ENCODE data around the gene TCEAL1. TPM values are rescaled to one million over a fixed set of nuclear protein-coding genes. Genes with fewer than 3 reads are reported as not detected.
"Not testable (repeated sequence)": the region's sequence is repeated elsewhere in the genome, so short reads cannot be mapped to it uniquely, and the experiment has no call there.

The TCEAL1 gene
- total RNA-seq, 2 donors from 2014 or later, result 6.0 to 9.3 TPM

DNA sequence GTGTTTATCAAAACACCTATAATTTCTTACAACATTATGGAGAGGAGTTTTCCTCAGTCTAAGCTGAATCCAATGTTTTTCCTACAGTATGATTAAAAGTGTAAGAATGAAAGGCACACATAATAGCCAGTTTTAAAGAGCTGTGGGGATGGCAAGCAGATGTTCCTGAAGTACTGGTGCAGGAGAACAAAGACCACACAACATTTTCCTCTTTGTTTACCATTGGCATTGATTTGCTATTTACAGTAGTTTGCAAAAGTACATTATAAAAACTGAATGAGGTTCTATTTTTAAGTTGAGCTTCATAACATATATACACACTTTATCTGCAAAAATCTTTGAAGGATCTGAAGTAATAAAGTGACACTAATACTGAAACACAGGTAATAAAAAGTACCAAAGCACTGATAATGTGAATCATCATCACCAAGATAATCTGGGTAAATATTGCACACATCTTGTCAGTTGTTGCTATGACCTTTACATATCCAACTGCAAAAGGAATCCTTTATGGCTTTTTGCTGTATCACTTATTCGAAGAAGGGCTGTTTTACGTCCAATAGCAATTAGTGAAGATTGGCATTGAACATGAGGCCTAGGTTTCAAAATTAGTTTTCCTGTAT lies 22.5 kb downstream of the TCEAL1 start:
- Mint-ChIP-seq H3K27me3 (no peaks in the 10 kb centered on the region), H3K4me1 (no peaks in the 10 kb centered on the region), H3K36me3 (ENCODE audit: low read depth) (no peaks in the 10 kb centered on the region), H3K4me3 (no peak overlapping the region), H3K9me3 (no peaks in the 10 kb centered on the region), H3K27ac (no peak overlapping the region)
- ATAC-seq (replicated peaks), result no peak

DNA sequence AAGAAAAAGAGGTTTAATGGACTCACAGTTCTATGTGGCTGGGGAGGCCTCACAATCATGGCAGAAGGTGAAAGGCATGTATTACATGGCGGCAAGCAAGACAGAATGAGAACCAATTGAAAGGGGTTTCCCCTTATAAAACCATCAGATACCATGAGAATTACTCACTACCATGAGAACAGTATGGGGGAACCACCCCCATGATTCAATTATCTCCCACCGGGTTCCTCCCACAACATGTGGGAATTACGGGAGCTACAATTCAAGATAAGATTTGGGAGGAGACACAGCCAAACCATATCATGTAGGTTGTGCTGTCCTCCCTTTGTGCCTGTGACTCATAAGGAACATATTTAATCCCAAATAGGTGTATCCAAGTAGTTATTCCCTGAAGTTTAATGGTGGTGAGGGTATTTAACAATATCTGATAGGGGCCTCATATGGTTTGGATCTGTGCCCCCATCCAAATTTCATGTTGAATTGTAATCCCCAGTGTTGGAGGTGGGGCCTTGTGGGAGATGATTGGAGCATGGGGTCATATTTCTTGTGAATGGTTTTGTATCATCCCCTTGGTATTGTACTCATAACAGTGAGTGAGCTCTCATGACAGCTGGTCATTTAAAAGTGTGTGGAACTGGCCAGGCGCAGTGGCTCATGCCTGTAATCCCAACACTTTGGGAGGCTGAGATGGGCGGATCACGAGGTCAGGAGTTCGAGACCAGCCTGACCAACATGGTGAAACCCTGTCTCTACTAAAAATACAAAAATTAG lies 26.6 kb downstream of the TCEAL1 start:
- not testable (repeated sequence) for H3K4me3 Mint-ChIP-seq; H3K4me1 Mint-ChIP-seq; H3K36me3 Mint-ChIP-seq (ENCODE audit: low read depth); H3K27ac Mint-ChIP-seq; H3K27me3 Mint-ChIP-seq; H3K9me3 Mint-ChIP-seq
- peak; percentile 23 for ATAC-seq (replicated peaks)

DNA sequence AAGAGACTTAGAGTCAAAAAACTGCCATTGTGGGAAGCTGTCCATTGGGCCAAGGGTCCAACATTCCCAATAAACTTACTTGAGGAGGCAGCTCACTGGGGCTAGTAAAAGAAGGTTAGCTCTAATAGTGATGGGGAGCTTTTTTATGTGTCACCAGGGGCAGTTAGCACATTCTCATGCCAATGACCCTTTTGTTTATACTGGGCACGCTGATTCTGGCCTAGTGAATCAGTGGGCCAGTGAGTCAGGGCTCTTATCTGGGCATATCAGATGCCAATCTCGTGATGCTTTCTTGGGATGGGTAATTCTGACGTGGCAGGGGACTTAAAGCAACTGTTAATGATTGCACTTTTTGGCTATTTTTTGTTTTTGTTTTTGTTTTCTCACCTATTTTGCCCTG lies 27.8 kb downstream of the TCEAL1 start:
- H3K36me3 Mint-ChIP-seq (ENCODE audit: low read depth), result no peaks in the 10 kb centered on the region
- no peak overlapping the region for H3K4me3 Mint-ChIP-seq
- H3K27me3 Mint-ChIP-seq, result peaks cover 5% of the 10 kb centered on the region
- no peak for ATAC-seq (replicated peaks)
- H3K27ac Mint-ChIP-seq, result no peak overlapping the region
- H3K4me1 Mint-ChIP-seq, result no peaks in the 10 kb centered on the region
- H3K9me3 Mint-ChIP-seq, result no peaks in the 10 kb centered on the region

DNA sequence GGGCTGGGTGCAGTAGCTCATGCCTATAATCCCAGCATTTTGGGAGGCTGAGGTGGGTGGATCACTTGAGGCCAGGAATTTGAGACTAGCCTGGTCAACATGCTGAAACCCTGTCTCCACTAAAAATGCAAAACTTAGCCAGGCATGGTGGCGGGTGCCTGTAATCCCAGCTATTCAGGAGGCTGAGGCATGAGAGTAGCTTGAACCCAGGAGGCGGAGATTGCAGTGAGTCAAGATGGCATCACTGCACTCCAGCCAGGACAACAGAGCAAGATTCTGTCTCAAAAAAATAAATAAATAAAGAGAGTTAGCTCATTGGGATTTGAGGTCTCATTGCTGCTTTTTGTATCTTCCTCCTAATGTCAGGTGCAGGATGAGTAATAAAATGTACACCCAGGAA lies 28.3 kb downstream of the TCEAL1 start:
- not testable (repeated sequence) for ATAC-seq (replicated peaks); H3K9me3 Mint-ChIP-seq; H3K4me1 Mint-ChIP-seq; H3K27me3 Mint-ChIP-seq; H3K4me3 Mint-ChIP-seq; H3K27ac Mint-ChIP-seq; H3K36me3 Mint-ChIP-seq (ENCODE audit: low read depth)

DNA sequence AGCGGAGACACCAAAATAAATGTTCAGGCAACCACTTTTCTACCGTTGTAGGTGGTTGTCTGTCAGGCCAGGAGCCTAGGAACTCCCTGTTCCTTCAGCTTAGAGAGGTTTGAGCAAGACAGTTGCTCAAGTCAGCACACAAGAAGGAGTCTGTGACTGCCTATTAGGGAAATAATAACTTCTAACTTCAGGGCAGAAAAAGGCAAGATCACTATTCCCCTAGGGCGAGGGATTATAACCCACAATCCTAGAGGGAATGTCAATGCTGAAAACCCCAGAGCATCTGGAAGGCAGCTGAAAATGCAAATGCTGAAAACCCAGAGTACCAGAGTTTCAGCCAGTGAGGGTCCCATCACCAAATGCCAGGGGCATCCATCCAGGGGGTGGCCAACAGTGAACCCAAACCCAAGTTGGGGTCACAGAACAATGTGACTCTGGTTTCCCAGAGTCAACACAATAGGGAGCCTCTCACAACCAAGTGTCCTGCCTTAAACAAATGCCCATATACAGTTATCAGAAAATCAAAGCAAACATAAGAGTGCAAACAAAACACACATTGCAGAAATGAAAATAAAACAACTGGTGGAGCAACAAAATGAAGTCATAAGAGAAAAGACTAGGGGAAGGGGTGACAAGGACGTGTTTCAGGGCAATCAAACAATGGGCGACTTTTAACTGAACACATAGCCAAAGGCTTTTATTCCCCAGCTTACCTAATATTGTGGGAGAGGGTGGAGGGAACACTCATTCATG lies 30.1 kb downstream of the TCEAL1 start:
- peaks cover 8% of the 10 kb centered on the region for H3K27me3 Mint-ChIP-seq
- no peak overlapping the region for H3K27ac Mint-ChIP-seq
- no peaks in the 10 kb centered on the region for H3K9me3 Mint-ChIP-seq
- no peak for ATAC-seq (replicated peaks)
- no peak overlapping the region for H3K4me3 Mint-ChIP-seq
- no peaks in the 10 kb centered on the region for H3K4me1 Mint-ChIP-seq
- no peaks in the 10 kb centered on the region for H3K36me3 Mint-ChIP-seq (ENCODE audit: low read depth)

DNA sequence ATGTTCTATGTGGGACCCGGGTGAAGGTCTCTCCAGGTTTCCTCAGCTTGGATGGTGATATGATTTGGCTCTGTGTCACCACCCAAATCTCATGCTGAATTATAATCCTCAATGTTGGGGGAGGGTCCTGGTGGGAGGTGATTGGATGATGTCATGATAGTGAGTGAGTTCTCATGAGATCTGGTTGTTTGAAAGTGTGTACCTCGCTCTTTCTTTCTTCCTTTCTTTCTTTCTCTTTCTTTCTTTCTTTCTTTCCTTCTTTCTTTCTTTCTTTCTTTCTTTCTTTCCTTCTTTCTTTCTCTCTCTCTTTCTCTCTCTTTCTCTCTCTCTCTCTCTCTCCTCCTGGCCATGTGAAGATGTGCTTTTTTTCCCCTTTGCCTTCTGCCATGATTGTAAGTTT lies 30.7 kb downstream of the TCEAL1 start:
- H3K4me3 Mint-ChIP-seq; H3K27ac Mint-ChIP-seq; H3K9me3 Mint-ChIP-seq; H3K36me3 Mint-ChIP-seq (ENCODE audit: low read depth); H3K4me1 Mint-ChIP-seq; ATAC-seq (replicated peaks): not testable (repeated sequence)
- H3K27me3 Mint-ChIP-seq, result peaks cover 12% of the 10 kb centered on the region

DNA sequence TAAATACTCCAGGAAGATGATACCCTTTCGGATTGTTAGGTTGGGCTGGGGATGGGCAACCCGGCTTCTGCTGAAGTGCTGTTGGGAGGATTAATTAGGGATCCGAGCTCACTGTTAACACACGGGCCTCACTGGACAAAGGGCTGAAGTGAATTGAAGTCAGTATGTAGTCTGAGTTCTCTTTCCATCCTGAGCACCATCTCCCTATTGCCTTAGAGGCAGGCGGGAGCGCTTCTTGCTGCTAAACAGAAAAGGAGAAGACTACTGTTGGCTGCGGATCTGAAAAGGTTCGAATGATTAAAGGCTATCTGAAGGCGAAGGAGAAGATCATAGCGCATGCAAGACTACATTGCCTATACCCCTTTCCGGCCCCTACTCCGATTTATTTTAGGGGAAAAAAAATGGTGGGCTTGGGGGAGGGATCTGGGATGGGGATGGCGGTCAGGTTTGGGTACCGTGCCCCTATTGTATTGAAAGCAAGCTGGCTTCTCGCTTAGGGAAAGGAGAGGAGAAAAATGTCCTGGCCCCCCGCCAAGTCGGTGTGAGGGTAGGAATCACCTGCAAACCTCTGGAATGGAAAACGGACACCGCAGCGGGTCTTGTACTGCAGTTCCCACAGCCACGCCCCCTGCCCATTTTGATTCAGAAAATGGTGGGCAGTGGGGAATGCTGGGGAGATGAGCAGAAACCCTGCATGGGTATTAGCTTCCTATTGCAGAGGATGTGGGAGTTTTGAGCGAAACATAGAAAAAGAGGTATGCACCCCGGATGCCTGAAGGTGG lies 35.4 kb downstream of the TCEAL1 start:
- ATAC-seq (replicated peaks), result no peak
- Mint-ChIP-seq H3K4me1 (no peaks in the 10 kb centered on the region), H3K36me3 (ENCODE audit: low read depth) (no peaks in the 10 kb centered on the region), H3K9me3 (no peaks in the 10 kb centered on the region), H3K27ac (no peak overlapping the region), H3K4me3 (peak overlapping the region; percentile 18), H3K27me3 (peaks cover 12% of the 10 kb centered on the region)

DNA sequence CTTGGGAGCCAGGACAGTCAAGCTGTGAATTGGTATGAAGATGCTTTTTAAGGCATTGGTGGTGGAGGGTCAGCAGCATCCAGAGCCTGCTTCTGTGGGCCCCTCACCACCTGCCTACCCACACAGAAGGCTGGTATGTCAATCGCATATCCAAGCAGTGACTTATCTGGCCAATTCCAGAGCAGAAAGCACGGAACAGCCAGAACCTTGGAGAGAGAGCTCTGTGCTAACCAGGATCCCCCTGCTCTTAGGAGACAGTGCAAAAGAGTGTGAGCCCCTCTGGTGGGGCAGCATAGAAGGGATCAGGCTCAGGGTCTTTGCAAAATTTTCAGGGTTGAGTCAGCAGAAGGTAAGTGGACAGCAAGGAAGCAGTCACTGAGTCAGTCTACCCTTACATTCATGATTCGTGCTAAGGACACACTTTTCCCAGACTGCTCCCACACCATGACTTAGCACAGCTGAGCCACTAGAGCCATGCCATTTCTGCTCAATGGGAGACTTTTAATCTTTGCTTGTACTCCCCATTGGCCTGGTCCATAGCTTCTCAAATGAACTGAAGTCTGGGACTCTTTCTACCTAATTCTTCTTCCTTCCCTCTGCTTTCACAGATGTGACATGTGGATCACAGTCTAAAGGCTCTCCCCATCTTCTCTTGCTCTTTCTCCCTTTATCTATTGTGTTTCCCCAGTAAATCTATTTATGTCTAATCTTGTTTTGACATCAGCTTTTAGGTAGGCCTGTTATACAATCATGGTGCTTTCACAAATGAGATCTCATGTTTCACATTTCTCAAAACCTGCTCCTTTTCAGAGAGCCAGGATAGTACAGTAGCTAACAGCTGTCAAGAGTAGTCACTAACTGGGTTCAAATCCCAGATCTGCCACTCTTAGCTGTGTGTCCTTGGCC lies 37.7 kb downstream of the TCEAL1 start:
- H3K9me3 Mint-ChIP-seq, result no peaks in the 10 kb centered on the region
- H3K27me3 Mint-ChIP-seq, result peaks cover 7% of the 10 kb centered on the region
- no peak overlapping the region for H3K4me3 Mint-ChIP-seq
- no peaks in the 10 kb centered on the region for H3K36me3 Mint-ChIP-seq (ENCODE audit: low read depth)
- H3K27ac Mint-ChIP-seq, result no peak overlapping the region
- ATAC-seq (replicated peaks), result no peak
- H3K4me1 Mint-ChIP-seq, result no peaks in the 10 kb centered on the region

DNA sequence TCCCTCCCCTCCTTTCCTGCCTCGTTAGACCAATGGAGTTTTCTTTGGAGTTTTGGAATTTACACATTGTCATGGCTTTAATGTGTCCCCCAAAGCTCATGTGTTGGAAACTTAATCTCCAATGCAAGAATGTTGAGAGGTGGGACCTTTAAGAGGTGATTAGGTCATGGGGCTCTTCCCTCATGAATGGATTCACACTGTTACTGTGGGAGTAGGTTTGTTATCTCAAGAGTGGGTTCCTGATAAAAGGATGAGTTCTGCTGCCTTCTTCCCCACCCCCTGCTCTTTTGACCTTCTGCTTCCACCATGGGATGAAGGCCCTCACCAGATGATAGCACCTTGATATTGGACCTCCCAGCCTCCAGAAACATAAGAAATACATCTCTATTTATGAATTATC lies 41.0 kb downstream of the TCEAL1 start:
- no peak for ATAC-seq (replicated peaks)
- no peaks in the 10 kb centered on the region for H3K27me3 Mint-ChIP-seq
- peaks cover 3% of the 10 kb centered on the region for H3K36me3 Mint-ChIP-seq (ENCODE audit: low read depth)
- H3K27ac Mint-ChIP-seq, result no peak overlapping the region
- H3K4me3 Mint-ChIP-seq, result no peak overlapping the region
- no peaks in the 10 kb centered on the region for H3K9me3 Mint-ChIP-seq
- H3K4me1 Mint-ChIP-seq, result no peaks in the 10 kb centered on the region

DNA sequence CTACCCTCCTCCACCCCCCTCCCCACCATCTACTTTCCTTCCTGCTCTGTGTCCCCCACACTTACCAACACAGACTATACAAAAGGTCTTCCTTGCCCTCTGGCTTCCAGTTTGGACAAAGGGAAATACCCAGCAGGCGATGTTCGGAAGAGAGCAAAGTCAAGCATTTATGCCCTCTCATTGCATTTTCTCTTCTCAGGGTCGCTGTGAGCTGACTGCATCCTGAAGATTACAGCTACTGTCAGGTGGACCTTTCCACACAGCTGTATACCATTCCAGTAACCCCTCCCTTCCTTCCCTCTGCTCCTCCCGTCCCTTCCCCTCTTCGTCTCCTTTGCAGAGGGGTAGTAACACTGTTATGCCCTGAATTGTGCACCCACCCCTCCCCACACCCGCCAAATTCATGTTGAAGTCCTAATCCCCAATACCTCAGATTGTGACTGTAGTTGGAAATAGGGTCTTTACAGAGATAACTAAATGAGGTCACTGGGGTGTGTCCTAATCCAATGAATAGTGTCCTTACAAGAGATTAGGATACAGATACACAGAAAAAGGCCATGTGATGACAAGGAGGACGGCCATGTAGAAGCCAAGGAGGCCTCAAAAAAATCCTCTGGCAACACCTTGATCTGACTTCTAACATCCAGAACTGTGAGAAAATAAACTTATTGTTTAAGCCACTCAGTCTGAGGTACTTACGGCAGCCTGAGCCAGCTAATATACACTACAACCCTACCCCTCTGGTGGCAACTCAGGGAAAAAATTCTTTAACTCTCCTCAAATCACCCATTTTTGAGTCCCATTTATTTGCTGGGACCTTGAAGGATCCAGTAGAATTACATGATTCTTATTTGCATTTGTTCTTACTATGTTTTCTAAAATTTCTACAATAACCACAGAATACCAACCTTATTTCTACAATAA lies 46.0 kb downstream of the TCEAL1 start:
- peaks cover 11% of the 10 kb centered on the region for H3K4me1 Mint-ChIP-seq
- no peak for ATAC-seq (replicated peaks)
- H3K4me3 Mint-ChIP-seq, result no peak overlapping the region
- no peak overlapping the region for H3K27ac Mint-ChIP-seq
- H3K27me3 Mint-ChIP-seq, result no peaks in the 10 kb centered on the region
- no peaks in the 10 kb centered on the region for H3K9me3 Mint-ChIP-seq
- H3K36me3 Mint-ChIP-seq (ENCODE audit: low read depth), result peaks cover 53% of the 10 kb centered on the region

DNA sequence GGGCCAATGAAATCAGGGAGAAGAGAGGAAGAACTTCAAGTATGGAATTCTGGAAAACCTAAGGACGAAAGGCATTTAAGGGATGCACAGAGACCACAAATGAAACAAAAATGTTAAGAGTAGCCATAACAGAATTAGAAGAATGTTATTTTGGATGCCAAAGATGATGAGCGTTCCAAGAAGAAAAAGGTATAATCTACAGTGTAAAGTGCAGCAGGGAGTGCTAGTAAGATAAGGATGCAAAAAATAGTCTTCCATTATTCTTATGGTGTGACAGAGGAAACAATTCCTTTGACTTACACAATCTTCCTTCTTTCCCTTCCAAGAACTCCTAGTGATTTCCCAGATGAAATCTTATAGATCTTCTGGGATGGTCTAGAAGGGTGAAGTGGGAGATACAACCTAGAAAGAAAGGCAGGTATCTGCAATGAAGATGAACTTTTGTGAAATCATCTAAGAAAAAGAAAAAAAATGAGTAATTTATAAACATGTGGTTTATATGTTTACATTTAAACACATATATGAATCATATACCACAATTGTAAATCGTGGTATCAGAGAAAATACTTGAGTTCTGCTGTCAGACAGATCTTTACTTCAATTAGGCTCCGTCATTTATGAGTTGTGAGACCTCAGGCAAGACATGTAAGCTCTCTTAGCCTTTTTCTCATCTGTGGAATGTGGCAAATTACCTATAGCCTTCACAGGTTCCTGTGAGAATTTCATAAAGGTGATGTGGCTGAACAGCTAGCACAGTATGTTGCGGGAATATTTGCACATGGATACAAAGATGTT lies 49.6 kb downstream of the TCEAL1 start:
- Mint-ChIP-seq H3K9me3 (no peaks in the 10 kb centered on the region), H3K4me1 (peaks cover 11% of the 10 kb centered on the region), H3K27ac (no peak overlapping the region), H3K4me3 (no peak overlapping the region), H3K27me3 (no peaks in the 10 kb centered on the region), H3K36me3 (ENCODE audit: low read depth) (peaks cover 89% of the 10 kb centered on the region)
- ATAC-seq (replicated peaks), result no peak

Data from activated T-helper 17 cell treated with anti-CD3 and anti-CD28 coated beads, Interleukin-2, amount 50 U/mL, for 72 hours (primary cell).